CD4-positive, alpha-beta T cell (primary cell): ENCODE measurements around the gene MPP3. TPM values are rescaled to one million over a fixed set of nuclear protein-coding genes. Genes with fewer than 3 reads are reported as not detected.
"Not testable (repeated sequence)": the region's sequence is repeated elsewhere in the genome, so short reads cannot be mapped to it uniquely, and the experiment has no call there.

Experiments
- ATAC-seq: fragments of 200-7000 bp; cut with Tn5 transposase; one replicate; pipeline ENCODE4 v1.10.0; 2022; ENCODE audit warnings: mild to moderate bottlenecking; ENCODE audit not compliant: poor library complexity
- CTCF ChIA-PET: fragments of 350-600 bp; sonication (Branson Sonifier 250); formaldehyde crosslinking; loops from one replicate; lab custom pipeline; 2021; ENCODE audit warnings: antibody characterized with exemption, inconsistent platforms; lab: Charles Lee
- POLR2A ChIA-PET: fragments of 350-600 bp; sonication (Branson Sonifier 250); formaldehyde crosslinking; loops from one replicate; lab custom pipeline; 2021; ENCODE audit warnings: antibody characterized with exemption, inconsistent platforms; lab: Charles Lee
- DNase-seq, 14 experiments: peaks; one replicate each; pipeline ENCODE4 v3.0.0-alpha.2; 2013 to 2020; ENCODE audit warnings: mixed read lengths in 2 of 14
- H3K27ac ChIP-seq, 2 donors: one replicate each; pipeline versions ENCODE4 v1.5.1 to v1.7.0; 2013; ENCODE audit warnings: low read length in 2 of 2, low read depth in 1 of 2, mild to moderate bottlenecking in 1 of 2
- H3K27me3 ChIP-seq, 2 experiments: 1 replicate in 1 of 2; 2 replicates in 1 of 2; pipeline versions ENCODE4 v1.6.1 to v1.7.0; 2013; ENCODE audit warnings: low read length in 2 of 2, control low read depth in 1 of 2, mild to moderate bottlenecking in 1 of 2, moderate library complexity in 1 of 2; ENCODE audit not compliant: insufficient read depth in 2 of 2, control insufficient read depth in 1 of 2
- H3K36me3 ChIP-seq: one replicate; pipeline ENCODE4 v1.6.1; 2013; ENCODE audit warnings: low read length, control low read depth; ENCODE audit not compliant: insufficient read depth
- H3K4me1 ChIP-seq: one replicate; pipeline ENCODE4 v1.6.1; 2013; ENCODE audit warnings: low read length, control low read depth; ENCODE audit not compliant: insufficient read depth
- H3K4me3 ChIP-seq: one replicate; pipeline ENCODE4 v1.5.1; 2013; ENCODE audit warnings: mild to moderate bottlenecking, low read length, moderate library complexity
- H3K9me3 ChIP-seq, 2 experiments: 1 replicate in 1 of 2; 2 replicates in 1 of 2; pipeline versions ENCODE4 v1.6.1 to v1.7.0; 2013; ENCODE audit warnings: low read length in 2 of 2, mild to moderate bottlenecking in 2 of 2, control low read depth in 1 of 2, moderate library complexity in 1 of 2; ENCODE audit not compliant: control insufficient read depth in 1 of 2, insufficient read depth in 1 of 2
- H3K27ac Mint-ChIP-seq: one replicate; pipeline ENCODE4 v1.8.0; 2020; ENCODE audit warnings: mixed read lengths
- H3K27me3 Mint-ChIP-seq: one replicate; pipeline ENCODE4 v1.8.0; 2021; ENCODE audit warnings: mixed read lengths
- H3K36me3 Mint-ChIP-seq: one replicate; pipeline ENCODE4 v1.8.0; 2021; ENCODE audit warnings: low read depth, mixed read lengths
- H3K4me1 Mint-ChIP-seq: one replicate; pipeline ENCODE4 v1.8.0; 2021; ENCODE audit warnings: low read depth, mixed read lengths
- H3K4me3 Mint-ChIP-seq: one replicate; pipeline ENCODE4 v1.8.0; 2020; ENCODE audit warnings: mild to moderate bottlenecking, mixed read lengths
- H3K9me3 Mint-ChIP-seq: one replicate; pipeline ENCODE4 v1.8.0; 2020; ENCODE audit warnings: mixed read lengths
- intact Hi-C, 2 experiments: fragments of 100-400 bp; cut with DNase I in 1 of 2; cut with micrococcal nuclease in 1 of 2; formaldehyde crosslinking; loops; one replicate each; pipeline versions ENCODE4 v1.15.1 to v1.9.0; 2023 to 2025; cut with DNase I, micrococcal nuclease
- total RNA-seq, 174 experiments: library from RNA in 2 of 174; stranded (reverse) in 2 of 174; gene quantifications; one replicate each; pipeline ENCODE4 v1.2.3 and lab custom pipeline; 2021 to 2026
- TF ChIP-seq, protein P1 (sequence below): fragments of 200-600 bp; IDR thresholded peaks from one replicate; pipeline ENCODE4 v1.8.0; 2022; ENCODE audit warnings: antibody characterized with exemption, mild to moderate bottlenecking

The MPP3 gene
- total RNA-seq, 2 experiments from 2014 or later: 0.14 TPM; not detected in 1

DNA sequence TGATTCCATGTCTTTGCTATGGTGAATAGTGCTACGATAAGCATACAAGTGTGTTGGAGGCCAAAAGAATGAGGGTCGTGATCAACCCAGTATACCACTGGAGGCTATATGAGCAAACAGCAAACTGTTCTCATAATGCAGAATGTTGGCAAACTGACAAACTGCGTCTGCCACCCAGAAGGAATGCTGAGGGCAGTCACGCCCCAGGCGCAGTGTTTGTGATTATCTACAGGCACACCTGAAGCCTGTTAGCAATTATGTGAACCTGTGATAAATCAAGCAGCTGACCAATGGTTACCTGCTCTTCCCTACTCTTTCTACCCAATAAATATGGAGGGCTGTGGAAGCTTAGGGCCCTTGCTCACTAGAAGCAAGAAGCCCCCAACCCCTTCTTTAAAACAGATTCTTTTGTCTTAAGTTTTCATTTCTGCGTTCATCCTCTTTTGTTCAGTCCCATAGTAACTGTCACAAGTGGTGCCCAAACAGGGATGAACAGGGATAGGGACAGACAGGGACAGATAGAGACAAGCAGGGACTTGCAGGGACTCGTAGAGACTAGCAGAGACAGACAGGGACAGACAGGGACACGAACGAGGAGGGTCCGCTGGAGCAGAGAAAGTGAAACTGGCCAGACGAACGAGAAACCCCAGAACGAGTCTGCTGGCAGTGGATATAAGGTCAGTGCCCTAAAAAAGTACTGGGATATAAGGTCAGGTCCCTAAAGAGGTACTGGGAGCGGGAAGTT is 39.2 kb upstream of the MPP3 start:
- H3K27me3 Mint-ChIP-seq: peaks cover 53% of the 10 kb centered on the region
- Histone ChIP-seq H3K36me3 (no peaks in the 10 kb centered on the region), H3K4me3 (no peak overlapping the region), H3K27ac (no peak overlapping the region), H3K4me1 (no peaks in the 10 kb centered on the region), H3K9me3 (no peaks in the 10 kb centered on the region), H3K27me3 (peaks cover 3 to 5% of the 10 kb centered on the region in 2 experiments)
- ChIA-PET POLR2A (no interaction called here), CTCF (no interaction called here)
- ATAC-seq (no peak), DNase-seq (no peak)
- no peak overlapping the region for H3K4me3 Mint-ChIP-seq
- no peaks in the 10 kb centered on the region for H3K36me3 Mint-ChIP-seq
- H3K4me1 Mint-ChIP-seq: no peaks in the 10 kb centered on the region
- intact Hi-C loops: no loop called here
- H3K27ac Mint-ChIP-seq: no peak overlapping the region
- TF ChIP-seq, protein P1, sequence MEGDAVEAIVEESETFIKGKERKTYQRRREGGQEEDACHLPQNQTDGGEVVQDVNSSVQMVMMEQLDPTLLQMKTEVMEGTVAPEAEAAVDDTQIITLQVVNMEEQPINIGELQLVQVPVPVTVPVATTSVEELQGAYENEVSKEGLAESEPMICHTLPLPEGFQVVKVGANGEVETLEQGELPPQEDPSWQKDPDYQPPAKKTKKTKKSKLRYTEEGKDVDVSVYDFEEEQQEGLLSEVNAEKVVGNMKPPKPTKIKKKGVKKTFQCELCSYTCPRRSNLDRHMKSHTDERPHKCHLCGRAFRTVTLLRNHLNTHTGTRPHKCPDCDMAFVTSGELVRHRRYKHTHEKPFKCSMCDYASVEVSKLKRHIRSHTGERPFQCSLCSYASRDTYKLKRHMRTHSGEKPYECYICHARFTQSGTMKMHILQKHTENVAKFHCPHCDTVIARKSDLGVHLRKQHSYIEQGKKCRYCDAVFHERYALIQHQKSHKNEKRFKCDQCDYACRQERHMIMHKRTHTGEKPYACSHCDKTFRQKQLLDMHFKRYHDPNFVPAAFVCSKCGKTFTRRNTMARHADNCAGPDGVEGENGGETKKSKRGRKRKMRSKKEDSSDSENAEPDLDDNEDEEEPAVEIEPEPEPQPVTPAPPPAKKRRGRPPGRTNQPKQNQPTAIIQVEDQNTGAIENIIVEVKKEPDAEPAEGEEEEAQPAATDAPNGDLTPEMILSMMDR: no peak
- no peaks in the 10 kb centered on the region for H3K9me3 Mint-ChIP-seq

DNA sequence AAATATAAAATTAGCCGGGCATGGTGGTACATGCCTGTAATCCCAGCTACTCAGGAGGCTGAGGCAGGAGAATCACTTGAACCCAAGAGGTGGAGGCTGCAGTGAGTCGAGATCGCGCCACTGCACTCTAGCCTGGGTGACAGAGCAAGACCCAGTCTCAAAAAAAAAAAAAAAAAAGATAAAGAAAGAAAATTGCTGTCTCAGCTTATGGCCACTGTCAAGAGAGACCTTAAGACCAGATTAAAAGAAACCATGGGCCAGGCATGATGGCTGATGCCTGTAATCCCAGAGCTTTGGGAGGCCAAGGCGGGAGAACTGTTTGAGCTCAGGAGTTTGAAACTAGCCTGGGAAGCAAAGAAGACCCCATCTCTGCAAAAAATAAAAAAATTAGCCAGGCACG is 36.1 kb upstream of the MPP3 start:
- H3K27me3 ChIP-seq, H3K4me1 Mint-ChIP-seq, DNase-seq, H3K4me1 ChIP-seq, intact Hi-C loops, ATAC-seq, H3K9me3 Mint-ChIP-seq, H3K36me3 ChIP-seq, H3K4me3 ChIP-seq, H3K27ac ChIP-seq, H3K4me3 Mint-ChIP-seq, H3K36me3 Mint-ChIP-seq, CTCF ChIA-PET, H3K27ac Mint-ChIP-seq, POLR2A ChIA-PET, H3K9me3 ChIP-seq: not testable (repeated sequence)
- peaks cover 59% of the 10 kb centered on the region for H3K27me3 Mint-ChIP-seq

DNA sequence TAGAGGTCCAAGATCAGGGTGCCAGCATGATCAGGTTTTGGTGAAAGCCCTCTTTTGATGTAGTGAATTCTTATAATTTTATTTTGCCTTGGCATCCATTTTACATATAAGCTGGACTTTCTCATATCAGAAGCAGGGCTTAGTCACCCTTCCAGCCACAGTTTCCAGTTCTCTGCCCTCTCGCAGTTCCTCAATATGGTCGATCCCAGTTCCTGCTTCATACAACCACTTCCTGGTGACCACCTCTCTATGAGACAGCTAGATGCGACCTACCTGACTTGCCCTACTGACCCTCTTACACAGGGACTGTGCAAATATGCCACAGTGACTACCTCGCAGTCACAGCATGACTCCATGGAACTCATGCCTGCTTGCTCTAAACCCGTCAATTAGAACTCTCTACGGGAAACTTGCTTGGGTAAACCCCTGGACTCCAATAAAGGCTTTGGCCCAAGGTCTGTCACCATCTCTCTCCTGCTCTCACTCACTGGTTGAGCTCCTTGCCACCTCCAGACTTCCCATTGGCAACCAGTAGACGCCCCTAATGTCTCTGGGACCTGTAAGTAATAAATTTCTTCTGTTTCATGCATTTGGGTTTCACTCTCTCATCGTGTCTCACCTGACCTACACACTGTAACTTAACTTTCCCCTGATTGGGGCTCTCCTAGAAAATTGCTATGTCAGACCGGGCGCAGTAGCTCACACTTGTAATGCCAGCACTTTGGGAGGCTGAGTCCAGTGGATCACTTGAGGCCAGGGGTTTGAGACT is 35.5 kb upstream of the MPP3 start:
- CTCF ChIA-PET: no interaction called here
- Mint-ChIP-seq H3K27ac (no peak overlapping the region), H3K36me3 (no peaks in the 10 kb centered on the region), H3K27me3 (peaks cover 53% of the 10 kb centered on the region), H3K9me3 (no peaks in the 10 kb centered on the region), H3K4me3 (no peak overlapping the region), H3K4me1 (no peaks in the 10 kb centered on the region)
- POLR2A ChIA-PET: no interaction called here
- DNase-seq: peak in 2 of 14 experiments; percentile 39 to 44
- H3K36me3 ChIP-seq: no peaks in the 10 kb centered on the region
- no peaks in the 10 kb centered on the region for H3K4me1 ChIP-seq
- TF ChIP-seq, protein P1: no peak
- no peaks in the 10 kb centered on the region for H3K9me3 ChIP-seq
- ATAC-seq: no peak
- intact Hi-C loops: no loop called here
- no peak overlapping the region for H3K4me3 ChIP-seq
- H3K27me3 ChIP-seq: peaks cover 3 to 5% of the 10 kb centered on the region in 2 experiments
- H3K27ac ChIP-seq: no peak overlapping the region
